SK-N-SH (cell line): ENCODE data around the gene SPTLC2. TPM values are rescaled to one million over a fixed set of nuclear protein-coding genes. Genes with fewer than 3 reads are reported as not detected.

Source experiments
- CTCF ChIA-PET: fragments of 300-600, 350-600 bp; formaldehyde crosslinking; extraction: SDS; loops from one replicate; lab custom pipeline; 2021; lab: Yijun Ruan, JAX
- POLR2A ChIA-PET: fragments of 350-600 bp; sonication (Branson Sonifier 250); formaldehyde crosslinking; extraction: SDS; loops from one replicate; lab custom pipeline; 2020; ENCODE audit warnings: antibody characterized with exemption, inconsistent platforms; lab: Yijun Ruan, JAX
- DNase-seq: peaks from one replicate; pipeline ENCODE4 v3.0.0; 2012
- H2AFZ ChIP-seq: fragments of 200-600 bp; sonication (generic); 2 replicates; pipeline ENCODE4 v1.8.1; 2016; ENCODE audit warnings: antibody characterized with exemption, mild to moderate bottlenecking, low read depth
- H3F3A ChIP-seq: fragments of 200-600 bp; sonication (generic); replicated peaks from 2 replicates; pipeline ENCODE3; 2016; ENCODE audit warnings: antibody characterized with exemption, mild to moderate bottlenecking; ENCODE audit not compliant: insufficient read depth
- H3K27ac ChIP-seq, 2 experiments: fragments of 200-500 bp in 1 of 2; fragments of 200-600 bp in 1 of 2; sonication (Bioruptor generic) in 1 of 2; sonication (generic), shearing (Covaris generic) in 1 of 2; 2 replicates each; pipeline versions ENCODE4 v1.5.1 to v1.6.1; 2014 to 2016; ENCODE audit warnings: low read depth in 2 of 2, inconsistent platforms in 1 of 2, low read length in 1 of 2, mild to moderate bottlenecking in 1 of 2, mixed read lengths in 1 of 2
- H3K27me3 ChIP-seq: fragments of 200-600 bp; sonication (generic), shearing (Covaris generic); 2 replicates; pipeline ENCODE4 v1.6.1; 2016; ENCODE audit warnings: mixed run types; ENCODE audit not compliant: insufficient read depth
- H3K36me3 ChIP-seq, 2 experiments: fragments of 200-500 bp in 1 of 2; fragments of 200-600 bp in 1 of 2; sonication (Bioruptor generic) in 1 of 2; sonication (generic) in 1 of 2; replicated peaks in 1 of 2; 2 replicates each; pipeline versions ENCODE3 to v1.5.1; 2014 to 2016; ENCODE audit warnings: low read length in 1 of 2, mild to moderate bottlenecking in 1 of 2; ENCODE audit not compliant: insufficient read depth in 2 of 2, control insufficient read depth in 1 of 2
- H3K4me1 ChIP-seq, 2 experiments: fragments of 200-500 bp in 1 of 2; fragments of 200-600 bp in 1 of 2; sonication (Bioruptor generic) in 1 of 2; sonication (generic), shearing (Covaris generic) in 1 of 2; 2 replicates each; pipeline versions ENCODE4 v1.5.1 to v1.6.1; 2014 to 2016; ENCODE audit warnings: low read depth in 1 of 2, low read length in 1 of 2, mixed run types in 1 of 2; ENCODE audit not compliant: insufficient read depth in 2 of 2, control insufficient read depth in 1 of 2
- H3K4me2 ChIP-seq: fragments of 200-600 bp; sonication (generic), shearing (Covaris generic); 2 replicates; pipeline ENCODE4 v1.6.1; 2017; ENCODE audit warnings: mixed run types
- H3K4me3 ChIP-seq, 2 experiments: fragments of 200-500 bp in 1 of 2; fragments of 200-600 bp in 1 of 2; sonication (Bioruptor generic) in 1 of 2; sonication (generic), shearing (Covaris generic) in 1 of 2; 2 replicates each; pipeline versions ENCODE4 v1.5.1 to v1.8.1; 2014 to 2016; ENCODE audit warnings: low read depth in 2 of 2, inconsistent platforms in 1 of 2, low read length in 1 of 2, mild to moderate bottlenecking in 1 of 2, mixed read lengths in 1 of 2, moderate library complexity in 1 of 2
- H3K79me2 ChIP-seq: fragments of 200-600 bp; sonication (generic); 2 replicates; pipeline ENCODE4 v1.8.1; 2017; ENCODE audit warnings: mild to moderate bottlenecking; ENCODE audit not compliant: insufficient read depth
- H3K9ac ChIP-seq: fragments of 200-600 bp; sonication (generic); 2 replicates; pipeline ENCODE4 v1.6.1; 2017; ENCODE audit warnings: mixed run types
- H3K9me2 ChIP-seq: fragments of 200-600 bp; sonication (generic); 2 replicates; pipeline ENCODE4 v1.6.1; 2017; ENCODE audit warnings: mixed run types
- H3K9me3 ChIP-seq: fragments of 200-600 bp; sonication (generic); 2 replicates; pipeline ENCODE4 v1.6.1; 2017; ENCODE audit warnings: mixed run types, mild to moderate bottlenecking, moderate library complexity
- H4K20me1 ChIP-seq: fragments of 200-600 bp; sonication (generic); 2 replicates; pipeline ENCODE4 v1.6.1; 2017; ENCODE audit warnings: mild to moderate bottlenecking, mixed run types; ENCODE audit not compliant: insufficient read depth
- CTCF ChIP-seq: fragments of 200-600 bp; sonication (generic); IDR thresholded peaks from 2 replicates; pipeline ENCODE4 v1.6.1; 2017; ENCODE audit warnings: antibody characterized with exemption, mild to moderate bottlenecking, moderate library complexity
- JUND ChIP-seq: IDR thresholded peaks from 2 replicates; pipeline ENCODE4 v1.4.0; 2012
- MAX ChIP-seq: IDR thresholded peaks from 2 replicates; pipeline ENCODE4 v1.4.0; 2012; ENCODE audit warnings: low read depth
- MXI1 ChIP-seq: IDR thresholded peaks from 2 replicates; pipeline ENCODE4 v1.6.1; 2012; ENCODE audit warnings: mild to moderate bottlenecking, low read depth, low read length, improper control_type of control experiment
- POLR2AphosphoS5 ChIP-seq: IDR thresholded peaks from 2 replicates; pipeline ENCODE4 v1.6.1; 2012; ENCODE audit warnings: low read depth, low read length
- SMC3 ChIP-seq: IDR thresholded peaks from 2 replicates; pipeline ENCODE4 v1.6.1; 2012; ENCODE audit warnings: low read depth, low read length, improper control_type of control experiment
- YY1 ChIP-seq: IDR thresholded peaks from 2 replicates; pipeline ENCODE4 v1.4.0; 2012; ENCODE audit warnings: low read depth, mild to moderate bottlenecking
- WGBS: methylation state at CpG from one replicate; pipeline ENCODE4 v1.1.6; 2017; ENCODE audit warnings: low lambda C conversion rate; 5-methylcytosine and 5-hydroxymethylcytosine counted together
- polyA plus RNA-seq, 3 experiments: library from polyadenylated mRNA; depleted of rRNA; stranded (reverse); fragments of >200 nt; gene quantifications; 2 replicates each; pipeline ENCODE4 v1.2.3, GENCODE V29; 2012
- small RNA-seq, 7 experiments: library from RNA; depleted of rRNA; stranded (forward); fragments of <200 nt; gene quantifications; one replicate each; pipeline ENCODE3, GENCODE V24; 2012

Gene SPTLC2
- polyA plus RNA-seq, 1 of the 3 experiments (the other 2 are of a cell fraction), result 10.2 TPM

- Histone ChIP-seq H3K9me3 (no peaks in the 10 kb centered on the region), H3K27me3 (no peaks in the 10 kb centered on the region), H3K4me1 (peaks cover 12% of the 10 kb centered on the region in 2 experiments; a peak in 3 of 4 replicates), H2AFZ (peak overlapping the region; percentile 62), H3K36me3 (peaks cover 28 to 36% of the 10 kb centered on the region in 2 experiments), H3K4me3 (peak overlapping the region; percentile 96 to 99), H3K27ac (peak overlapping the region; percentile 92 to 93), H4K20me1 (peaks cover 13% of the 10 kb centered on the region), H3F3A (peaks cover 4% of the 10 kb centered on the region), H3K79me2 (peaks cover 75% of the 10 kb centered on the region), H3K4me2 (peak overlapping the region; percentile 81), H3K9me2 (no peaks in the 10 kb centered on the region), H3K9ac (peak overlapping the region; percentile 88)
- DNase-seq, result peak; percentile 46
- WGBS, result under 1% methylated on average over 17 of the region's 18 CpGs
- CTCF ChIA-PET, result interaction anchor here (1.0 kb wide), 1 partner anchor 31 kb away, joined by 3 read pairs; no protein-coding TSS in a partner anchor
- POLR2A ChIA-PET, result interaction anchor here (0.8 to 1.0 kb wide), 3 partner anchors 67 to 136 kb away, joined by 4 to 7 read pairs (median 6); partner anchors contain the start of genes GSTZ1, POMT2, SAMD15 and TMED8
- peak; percentile 12; the same call in 1 of the 2 replicates for TF ChIP-seq CTCF
- no peak for TF ChIP-seq POLR2AphosphoS5
- TF ChIP-seq MAX, result no peak
- no peak for TF ChIP-seq YY1
- no peak for TF ChIP-seq SMC3
- no peak for TF ChIP-seq MXI1
- no peak for TF ChIP-seq JUND
These were observed 159.3 kb downstream of the SPTLC2 start for GRCh38 chr14:77457115-77457521.

Small RNA genes within 50 kb of the gene (small RNA-seq; reads per million reads assigned to genes)
- gene COX6CP11 (0 to 3.4 (median 0) reads per million in 7 experiments), gene RF00404 (0 to 0.06 (median 0) reads per million in 7 experiments), gene RN7SL587P (0 reads per million in 7 experiments)

Other genes starting within 250 kb of the SPTLC2 start
- gene TMED8, start 239.5 kb downstream of the SPTLC2 start, polyA plus RNA-seq (2012; rRNA removed), result 2.3 and 3.2 TPM in 2 replicates
- gene SAMD15, start 239.3 kb downstream of the SPTLC2 start, polyA plus RNA-seq (2012; rRNA removed), result 1.7 and 3.0 TPM in 2 replicates
- gene NOXRED1, start 193.1 kb downstream of the SPTLC2 start, polyA plus RNA-seq (2012; rRNA removed), result 0.21 and 0.37 TPM in 2 replicates
- 20.8 and 29.2 TPM in 2 replicates for gene VIPAS39, start 159.0 kb downstream of the SPTLC2 start, polyA plus RNA-seq (2012; rRNA removed)
- gene AHSA1, start 158.5 kb downstream of the SPTLC2 start, polyA plus RNA-seq (2012; rRNA removed), result 366 and 439 TPM in 2 replicates
- 0.08 and 0.20 TPM in 2 replicates for gene ISM2, start 117.8 kb downstream of the SPTLC2 start, polyA plus RNA-seq (2012; rRNA removed)
- gene ALKBH1, start 91.4 kb upstream of the SPTLC2 start, polyA plus RNA-seq (2012; rRNA removed), result 10.7 and 12.7 TPM in 2 replicates
- gene SLIRP, start 91.5 kb upstream of the SPTLC2 start, polyA plus RNA-seq (2012; rRNA removed), result 306 and 347 TPM in 2 replicates
- gene SNW1, start 144.5 kb upstream of the SPTLC2 start, polyA plus RNA-seq (2012; rRNA removed), result 29.8 and 30.2 TPM in 2 replicates
- gene ADCK1, start 183.5 kb upstream of the SPTLC2 start, polyA plus RNA-seq (2012; rRNA removed), result 10.4 and 11.4 TPM in 2 replicates